Uterus (tissue), 2 donors: ENCODE results near the gene DPF3.

ENCODE experiments used
- CTCF ChIP-seq, 4 experiments: fragments of 200-600 bp in 2 of 4; fragments of 450-650 bp in 2 of 4; sonication (generic) in 2 of 4; IDR thresholded peaks; one replicate each; pipeline ENCODE4 v1.5.1; 2016 to 2019; ENCODE audit warnings: antibody characterized with exemption in 4 of 4, mild to moderate bottlenecking in 2 of 4, moderate library complexity in 1 of 4
- POLR2A ChIP-seq, 2 donors: fragments of 450-650 bp; IDR thresholded peaks; one replicate each; pipeline ENCODE4 v1.6.1; 2016; ENCODE audit warnings: antibody characterized with exemption in 2 of 2, mild to moderate bottlenecking in 1 of 2, moderate library complexity in 1 of 2

GRCh38 chr14:72662214-72662613 lies 231.7 kb downstream of the DPF3 start:
- TF ChIP-seq CTCF (IDR thresholded peaks at IDR 0.05): no peak
- TF ChIP-seq POLR2A (IDR thresholded peaks at IDR 0.05): no peak
